Measurements from ENCODE around the gene OR5I1. TPM values are rescaled to one million over a fixed set of nuclear protein-coding genes. Genes with fewer than 3 reads are reported as not detected.

The OR5I1 gene
- total and polyA plus RNA-seq, 2 donors (not counting 1 experiment from before 2014, with no cell fraction given), result not detected

DNA sequence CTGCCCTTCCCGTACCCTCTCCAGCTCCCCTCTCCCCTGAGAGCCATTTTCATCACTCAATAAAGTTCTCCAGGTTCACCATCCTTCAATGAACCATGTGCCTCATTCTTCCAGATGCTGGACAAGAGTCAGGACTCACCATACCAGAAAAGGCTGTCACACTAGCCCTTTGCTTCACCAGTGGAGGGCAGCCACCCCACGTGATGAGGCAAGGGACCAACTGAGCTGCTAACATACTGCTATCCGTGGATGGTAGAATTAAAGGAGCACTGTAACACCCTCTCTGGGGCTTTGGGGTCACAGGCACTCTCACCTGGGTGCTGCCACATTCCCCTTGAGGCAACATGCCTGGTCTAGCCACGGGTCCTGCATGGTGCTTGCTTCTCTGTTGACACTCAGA, 13.1 kb upstream of the OR5I1 start:
- Mint-ChIP-seq H3K4me1 (no peaks in the 10 kb centered on the region), H3K4me3 (no peak overlapping the region), H3K27ac (no peak overlapping the region), H3K27me3 (no peaks in the 10 kb centered on the region), H3K9me3 (ENCODE audit: insufficient read depth) (no peaks in the 10 kb centered on the region)
- intact Hi-C loops (cut with micrococcal nuclease), result no loop called here
- ATAC-seq (ENCODE audit: low read depth) (no peak), DNase-seq (no peak)
- Histone ChIP-seq H3K9ac (ENCODE audit: low read length) (no peak overlapping the region), H4K20me1 (ENCODE audit: control insufficient read depth, insufficient read depth, low read length, poor library complexity, severe bottlenecking) (no peaks in the 10 kb centered on the region), H3K27me3 (replicated peaks in 1 of 4; ENCODE audit: control extremely low read depth in 1 of 4, control insufficient read depth in 3 of 4, insufficient read depth in 4 of 4, low read length in 3 of 4) (no peaks in the 10 kb centered on the region), H3K4me2 (replicated peaks; ENCODE audit: low read depth, low read length, poor library complexity, severe bottlenecking) (no peak overlapping the region), H3K36me3 (replicated peaks in 1 of 2; ENCODE audit: control extremely low read depth in 1 of 2, control insufficient read depth in 1 of 2, extremely low read depth in 1 of 2, insufficient read depth in 2 of 2, low read length in 1 of 2) (no peaks in the 10 kb centered on the region), H3K79me2 (ENCODE audit: control insufficient read depth, insufficient read depth, low read length) (no peaks in the 10 kb centered on the region), H3K4me1 (ENCODE audit: control insufficient read depth in 2 of 2, insufficient read depth in 2 of 2, low read length in 2 of 2) (no peaks in the 10 kb centered on the region), H2AFZ (ENCODE audit: insufficient read depth, low read depth, low read length, poor library complexity, severe bottlenecking) (no peak overlapping the region), H3K9me3 (ENCODE audit: control extremely low read depth in 1 of 3, control insufficient read depth in 2 of 3, insufficient read depth in 1 of 3, low read length in 2 of 3) (peaks cover 0 to 5% (median 0%) of the 10 kb centered on the region in 3 donors), H3K27ac (ENCODE audit: low read length in 2 of 2) (no peak overlapping the region), H3K4me3 (ENCODE audit: control extremely low read depth in 1 of 5, extremely low read depth in 1 of 5, insufficient read depth in 1 of 5, low read depth in 2 of 5, low read length in 4 of 5) (no peak overlapping the region)
- TF ChIP-seq, protein P1, sequence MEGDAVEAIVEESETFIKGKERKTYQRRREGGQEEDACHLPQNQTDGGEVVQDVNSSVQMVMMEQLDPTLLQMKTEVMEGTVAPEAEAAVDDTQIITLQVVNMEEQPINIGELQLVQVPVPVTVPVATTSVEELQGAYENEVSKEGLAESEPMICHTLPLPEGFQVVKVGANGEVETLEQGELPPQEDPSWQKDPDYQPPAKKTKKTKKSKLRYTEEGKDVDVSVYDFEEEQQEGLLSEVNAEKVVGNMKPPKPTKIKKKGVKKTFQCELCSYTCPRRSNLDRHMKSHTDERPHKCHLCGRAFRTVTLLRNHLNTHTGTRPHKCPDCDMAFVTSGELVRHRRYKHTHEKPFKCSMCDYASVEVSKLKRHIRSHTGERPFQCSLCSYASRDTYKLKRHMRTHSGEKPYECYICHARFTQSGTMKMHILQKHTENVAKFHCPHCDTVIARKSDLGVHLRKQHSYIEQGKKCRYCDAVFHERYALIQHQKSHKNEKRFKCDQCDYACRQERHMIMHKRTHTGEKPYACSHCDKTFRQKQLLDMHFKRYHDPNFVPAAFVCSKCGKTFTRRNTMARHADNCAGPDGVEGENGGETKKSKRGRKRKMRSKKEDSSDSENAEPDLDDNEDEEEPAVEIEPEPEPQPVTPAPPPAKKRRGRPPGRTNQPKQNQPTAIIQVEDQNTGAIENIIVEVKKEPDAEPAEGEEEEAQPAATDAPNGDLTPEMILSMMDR (IDR thresholded peaks at IDR 0.05), result no peak
- TF ChIP-seq EZH2 (IDR thresholded peaks at IDR 0.05; ENCODE audit: borderline replicate concordance, insufficient read depth, low read depth, low read length, poor library complexity, severe bottlenecking), result no peak
- 70% methylated on average over 3 of the region's 4 CpGs for WGBS (ENCODE audit: insufficient coverage)
- CTCF ChIA-PET, result no interaction called here
- POLR2A ChIA-PET, result no interaction called here

DNA sequence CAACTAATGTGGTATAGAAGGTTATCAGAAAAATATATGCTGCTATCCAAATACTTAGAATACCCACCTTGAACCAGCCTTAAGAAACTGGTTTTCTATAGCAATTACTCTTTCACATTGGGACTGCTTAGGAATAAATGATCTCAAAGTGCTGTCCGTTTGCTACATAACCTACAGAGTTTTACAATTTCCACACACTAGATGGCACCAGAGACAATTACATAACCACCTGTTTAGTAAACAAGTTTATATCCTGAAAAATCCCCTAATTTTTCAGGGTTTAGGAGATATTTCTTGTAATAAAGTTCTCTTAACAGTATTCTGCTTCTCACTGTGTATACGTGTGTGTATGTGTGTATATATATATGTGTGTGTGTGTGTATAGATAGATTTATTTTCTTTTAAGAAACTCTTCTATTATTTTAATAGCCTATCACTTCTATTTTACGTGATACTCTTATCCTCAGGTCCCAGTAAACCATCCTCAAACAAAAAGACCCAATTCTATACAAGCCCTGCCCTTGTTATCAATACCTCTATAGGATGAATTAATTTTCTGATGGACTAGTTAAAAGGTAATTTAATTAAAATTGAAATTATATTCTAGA, 6.7 kb upstream of the OR5I1 start:
- no peak overlapping the region for H3K4me3 Mint-ChIP-seq
- H3K9me3 Mint-ChIP-seq (ENCODE audit: insufficient read depth), result no peaks in the 10 kb centered on the region
- no CpG with 5 or more reads among the region's 3 CpGs for WGBS (ENCODE audit: insufficient coverage)
- POLR2A ChIA-PET, result no interaction called here
- no peaks in the 10 kb centered on the region for H3K4me1 Mint-ChIP-seq
- H3K9ac ChIP-seq (ENCODE audit: low read length), result no peak overlapping the region
- no peaks in the 10 kb centered on the region for H3K27me3 ChIP-seq (replicated peaks in 1 of 4; ENCODE audit: control extremely low read depth in 1 of 4, control insufficient read depth in 3 of 4, insufficient read depth in 4 of 4, low read length in 3 of 4)
- intact Hi-C loops (cut with micrococcal nuclease), result loop anchor here (5.0 kb wide), 1 partner anchor 839 kb away; no protein-coding TSS in a partner anchor
- no peak for ATAC-seq (ENCODE audit: low read depth)
- no peak for DNase-seq
- H3K9me3 ChIP-seq (ENCODE audit: control extremely low read depth in 1 of 3, control insufficient read depth in 2 of 3, insufficient read depth in 1 of 3, low read length in 2 of 3), result no peaks in the 10 kb centered on the region
- CTCF ChIA-PET, result no interaction called here
- no peaks in the 10 kb centered on the region for H3K36me3 ChIP-seq (replicated peaks in 1 of 2; ENCODE audit: control extremely low read depth in 1 of 2, control insufficient read depth in 1 of 2, extremely low read depth in 1 of 2, insufficient read depth in 2 of 2, low read length in 1 of 2)
- no peaks in the 10 kb centered on the region for H3K4me1 ChIP-seq (ENCODE audit: control insufficient read depth in 2 of 2, insufficient read depth in 2 of 2, low read length in 2 of 2)
- H3K27me3 Mint-ChIP-seq, result no peaks in the 10 kb centered on the region
- no peak overlapping the region for H3K4me3 ChIP-seq (ENCODE audit: control extremely low read depth in 1 of 5, extremely low read depth in 1 of 5, insufficient read depth in 1 of 5, low read depth in 2 of 5, low read length in 4 of 5)
- no peaks in the 10 kb centered on the region for H4K20me1 ChIP-seq (ENCODE audit: control insufficient read depth, insufficient read depth, low read length, poor library complexity, severe bottlenecking)
- no peak overlapping the region for H2AFZ ChIP-seq (ENCODE audit: insufficient read depth, low read depth, low read length, poor library complexity, severe bottlenecking)
- no peak for TF ChIP-seq EZH2 (IDR thresholded peaks at IDR 0.05; ENCODE audit: borderline replicate concordance, insufficient read depth, low read depth, low read length, poor library complexity, severe bottlenecking)
- TF ChIP-seq, protein P1 (IDR thresholded peaks at IDR 0.05), result peak; percentile 14
- no peak overlapping the region for H3K4me2 ChIP-seq (replicated peaks; ENCODE audit: low read depth, low read length, poor library complexity, severe bottlenecking)
- no peak overlapping the region for H3K27ac Mint-ChIP-seq
- H3K27ac ChIP-seq (ENCODE audit: low read length in 2 of 2), result no peak overlapping the region
- H3K79me2 ChIP-seq (ENCODE audit: control insufficient read depth, insufficient read depth, low read length), result no peaks in the 10 kb centered on the region
